Activated CD8-positive, alpha-beta T cell treated with anti-CD3 and anti-CD28 coated beads for 36 hours (primary cell): ENCODE measurements around the gene FGD3. TPM values are rescaled to one million over a fixed set of nuclear protein-coding genes. Genes with fewer than 3 reads are reported as not detected.
A peak's percentile ranks its signal among the peaks of the same experiment; 100 is the strongest.
"Not testable (repeated sequence)": the region's sequence is repeated elsewhere in the genome, so short reads cannot be mapped to it uniquely, and the experiment has no call there.

ENCODE experiments used
- ATAC-seq: fragments of 200-7000 bp; cut with Tn5 transposase; one replicate; pipeline ENCODE4 v1.10.0; 2021; ENCODE audit warnings: mild to moderate bottlenecking, moderate library complexity
- CTCF ChIA-PET: fragments of 350-600 bp; sonication (Branson Sonifier 250); formaldehyde crosslinking; loops from one replicate; lab custom pipeline; 2021; ENCODE audit warnings: antibody characterized with exemption; lab: Charles Lee
- POLR2A ChIA-PET: fragments of 350-600 bp; sonication (Branson Sonifier 250); formaldehyde crosslinking; loops from one replicate; lab custom pipeline; 2021; ENCODE audit warnings: antibody characterized with exemption; lab: Charles Lee
- DNase-seq: peaks from one replicate; pipeline ENCODE4 v3.0.0-alpha.2; 2020
- H3K27ac Mint-ChIP-seq: one replicate; pipeline ENCODE4 v1.8.0; 2021; ENCODE audit warnings: mild to moderate bottlenecking, mixed read lengths
- H3K27me3 Mint-ChIP-seq: one replicate; pipeline ENCODE4 v1.8.0; 2021; ENCODE audit warnings: mixed read lengths
- H3K36me3 Mint-ChIP-seq: one replicate; pipeline ENCODE4 v1.8.0; 2021; ENCODE audit warnings: low read depth, mixed read lengths
- H3K4me1 Mint-ChIP-seq: one replicate; pipeline ENCODE4 v1.8.0; 2021; ENCODE audit warnings: low read depth, mixed read lengths
- H3K4me3 Mint-ChIP-seq: one replicate; pipeline ENCODE4 v1.8.0; 2021; ENCODE audit warnings: mild to moderate bottlenecking, moderate library complexity, mixed read lengths
- H3K9me3 Mint-ChIP-seq: one replicate; pipeline ENCODE4 v1.8.0; 2021; ENCODE audit warnings: mixed read lengths
- CTCF ChIP-seq: fragments of 200-600 bp; IDR thresholded peaks from one replicate; pipeline ENCODE4 v1.8.0; 2022; ENCODE audit warnings: antibody characterized with exemption, mild to moderate bottlenecking
- intact Hi-C: fragments of 100-400 bp; cut with micrococcal nuclease; formaldehyde crosslinking; loops from one replicate; pipeline ENCODE4 v1.10.0; 2022
- total RNA-seq, 2 experiments: library from RNA; stranded (reverse); gene quantifications; one replicate each; pipeline ENCODE4 v1.2.3, GENCODE V29; 2021

Gene FGD3
- total RNA-seq, 2 experiments from 2014 or later = 41.6 to 43.5 TPM

- POLR2A ChIA-PET = interaction anchor here (1.0 to 1.7 kb wide), 2 partner anchors 12 to 249 kb away, joined by 3 to 5 read pairs; no protein-coding TSS in a partner anchor
- H3K27ac Mint-ChIP-seq = peak overlapping the region; percentile 11
- H3K4me3 Mint-ChIP-seq = no peak overlapping the region
- no peak for ATAC-seq
- DNase-seq = no peak
- no peak for TF ChIP-seq CTCF
- CTCF ChIA-PET = interaction anchor here (0.8 to 7.5 kb wide), 3 partner anchors 10 to 96 kb away, joined by 3 to 75 read pairs (median 3); no protein-coding TSS in a partner anchor
- no peaks in the 10 kb centered on the region for H3K9me3 Mint-ChIP-seq
- peaks cover 32% of the 10 kb centered on the region for H3K36me3 Mint-ChIP-seq
- peaks cover 6% of the 10 kb centered on the region for H3K4me1 Mint-ChIP-seq
- no peaks in the 10 kb centered on the region for H3K27me3 Mint-ChIP-seq
- intact Hi-C loops = no loop called here
Measured at GRCh38 chr9:93012963-93013855, 65.9 kb downstream of the FGD3 start.

- ATAC-seq (no peak), DNase-seq (no peak)
- H3K9me3 Mint-ChIP-seq = no peaks in the 10 kb centered on the region
- CTCF ChIA-PET = interaction anchor here (1.0 to 7.5 kb wide), 4 partner anchors 10 to 95 kb away, joined by 3 to 75 read pairs (median 4); no protein-coding TSS in a partner anchor
- H3K4me3 Mint-ChIP-seq = no peak overlapping the region
- POLR2A ChIA-PET = interaction anchor here (0.6 to 1.7 kb wide), 3 partner anchors 11 to 348 kb away, joined by 3 to 5 read pairs (median 3); no protein-coding TSS in a partner anchor
- peaks cover 28% of the 10 kb centered on the region for H3K36me3 Mint-ChIP-seq
- peaks cover 6% of the 10 kb centered on the region for H3K4me1 Mint-ChIP-seq
- no peak overlapping the region for H3K27ac Mint-ChIP-seq
- H3K27me3 Mint-ChIP-seq = no peaks in the 10 kb centered on the region
- TF ChIP-seq CTCF = no peak
- intact Hi-C loops = no loop called here
Measured at GRCh38 chr9:93013856-93014582, 66.7 kb downstream of the FGD3 start.

GRCh38 chr9:93015190-93015589, 67.9 kb downstream of the FGD3 start:
- H3K4me1 Mint-ChIP-seq, ATAC-seq, H3K4me3 Mint-ChIP-seq, H3K27ac Mint-ChIP-seq, intact Hi-C loops, H3K9me3 Mint-ChIP-seq, H3K27me3 Mint-ChIP-seq, DNase-seq: not testable (repeated sequence)
- POLR2A ChIA-PET = interaction anchor here (0.6 to 0.8 kb wide), 2 partner anchors 51 to 66 kb away, joined by 3 read pairs; no protein-coding TSS in a partner anchor
- CTCF ChIA-PET = interaction anchor here (1.2 to 7.5 kb wide), 4 partner anchors 10 to 94 kb away, joined by 3 to 75 read pairs (median 6); no protein-coding TSS in a partner anchor
- H3K36me3 Mint-ChIP-seq = peaks cover 28% of the 10 kb centered on the region

DNA sequence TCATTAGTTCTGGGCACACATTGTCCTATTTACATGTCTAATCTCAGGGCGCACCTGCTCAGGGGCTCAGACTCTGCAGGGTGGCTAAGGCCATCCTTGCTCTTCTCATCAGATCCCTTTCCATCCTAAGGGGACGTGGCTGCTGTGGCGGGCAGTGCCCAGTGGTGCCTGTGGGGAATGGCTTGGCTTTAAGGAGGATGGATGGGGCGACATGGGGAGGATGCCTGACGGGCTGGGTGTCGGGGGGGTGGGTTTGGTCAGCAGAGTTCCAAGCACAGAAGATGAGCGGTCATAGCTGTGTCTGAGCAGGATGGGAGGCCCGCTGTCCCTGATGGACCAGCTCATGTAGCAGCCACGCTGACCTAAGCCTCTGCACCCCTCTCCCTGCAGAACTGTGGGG, 70.3 kb downstream of the FGD3 start:
- intact Hi-C loops = no loop called here
- TF ChIP-seq CTCF = no peak
- Mint-ChIP-seq H3K36me3 (peaks cover 42% of the 10 kb centered on the region), H3K4me3 (no peak overlapping the region), H3K4me1 (peaks cover 24% of the 10 kb centered on the region), H3K27me3 (no peaks in the 10 kb centered on the region), H3K9me3 (no peaks in the 10 kb centered on the region), H3K27ac (peak overlapping the region; percentile 30)
- DNase-seq (no peak), ATAC-seq (no peak)
- CTCF ChIA-PET = interaction anchor here (7.5 kb wide), 1 partner anchor 14 kb away, joined by 75 read pairs; no protein-coding TSS in a partner anchor
- POLR2A ChIA-PET = interaction anchor here (0.7 to 1.2 kb wide), 2 partner anchors 11 to 38 kb away, joined by 3 read pairs; no protein-coding TSS in a partner anchor

DNA sequence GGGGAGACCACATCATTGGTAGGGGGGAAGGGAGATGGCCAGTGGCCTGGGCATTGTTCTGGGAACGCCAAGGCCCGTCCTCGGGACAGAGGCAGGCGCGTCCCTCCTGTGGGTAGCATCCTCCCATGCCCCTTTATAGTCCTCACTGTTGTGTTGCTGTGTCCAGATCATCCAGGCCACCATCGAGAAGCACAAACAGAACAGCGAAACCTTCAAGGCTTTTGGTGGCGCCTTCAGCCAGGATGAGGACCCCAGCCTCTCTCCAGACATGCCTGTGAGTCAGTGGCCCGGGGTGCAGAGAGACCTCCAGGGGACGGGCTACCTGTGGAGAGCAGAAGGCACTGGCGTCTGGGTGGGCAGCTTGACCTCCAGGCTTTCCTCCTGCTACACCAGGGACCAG, 72.8 kb downstream of the FGD3 start:
- no peak for ATAC-seq
- Mint-ChIP-seq H3K27me3 (no peaks in the 10 kb centered on the region), H3K4me1 (peaks cover 46% of the 10 kb centered on the region), H3K9me3 (no peaks in the 10 kb centered on the region), H3K4me3 (no peak overlapping the region), H3K27ac (peak overlapping the region; percentile 90), H3K36me3 (peaks cover 37% of the 10 kb centered on the region)
- POLR2A ChIA-PET = interaction anchor here (0.7 to 1.4 kb wide), 5 partner anchors 9 to 63 kb away, joined by 3 to 5 read pairs (median 4); no protein-coding TSS in a partner anchor
- DNase-seq = no peak
- no peak for TF ChIP-seq CTCF
- intact Hi-C loops = no loop called here
- CTCF ChIA-PET = interaction anchor here (1.4 to 1.6 kb wide), 4 partner anchors 17 to 89 kb away, joined by 3 to 10 read pairs (median 6); no protein-coding TSS in a partner anchor
